GM18499 (cell line): ENCODE results near the gene TIPARP.

ENCODE experiments used
- ATAC-seq: cut with Tn5 transposase; IDR thresholded peaks from one replicate; pipeline ENCODE4 v1.9.1; 2021; ENCODE audit warnings: moderate number of reproducible peaks; ENCODE audit not compliant: insufficient read depth, unreplicated experiment

TIPARP gene

GRCh38 chr3:156675830-156676767 is 1.7 kb downstream of the TIPARP start:
- ATAC-seq = no peak

DNA sequence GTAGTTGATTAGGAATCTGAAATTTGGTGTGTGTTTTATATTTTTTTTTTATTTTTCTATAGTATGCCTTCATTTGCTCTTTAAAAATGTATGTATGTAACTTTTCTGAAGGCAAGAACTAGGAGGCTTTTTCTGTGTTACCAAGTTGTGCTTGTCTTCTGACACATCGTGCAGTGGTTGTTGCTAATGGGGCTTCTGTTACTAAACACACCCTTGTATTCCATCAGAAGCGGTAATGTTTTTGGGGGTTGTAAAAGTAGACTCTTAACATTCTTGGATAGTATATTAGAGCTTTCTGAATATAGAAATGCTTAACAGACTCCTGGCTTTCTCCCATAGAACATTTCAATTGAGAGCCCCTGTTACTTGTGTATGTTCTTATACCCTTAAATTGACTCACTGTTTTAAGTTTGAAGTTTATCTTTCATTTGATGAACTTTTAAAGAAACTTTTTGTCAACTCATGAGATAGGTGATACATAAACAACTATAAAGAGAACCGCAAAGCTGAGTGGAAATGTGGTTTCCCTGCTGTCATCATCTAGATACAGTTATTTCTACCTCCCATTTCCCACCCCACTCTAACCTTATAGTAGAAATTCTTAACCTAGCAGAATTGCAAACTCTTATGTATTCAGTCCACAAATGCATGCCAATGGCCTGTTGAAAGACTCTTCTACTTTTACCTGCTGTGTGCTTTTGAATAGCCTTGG is 2.5 kb downstream of the TIPARP start:
- no peak for ATAC-seq

- ATAC-seq = no peak
These were observed 3.1 kb downstream of the TIPARP start for GRCh38 chr3:156677536-156677935.

DNA sequence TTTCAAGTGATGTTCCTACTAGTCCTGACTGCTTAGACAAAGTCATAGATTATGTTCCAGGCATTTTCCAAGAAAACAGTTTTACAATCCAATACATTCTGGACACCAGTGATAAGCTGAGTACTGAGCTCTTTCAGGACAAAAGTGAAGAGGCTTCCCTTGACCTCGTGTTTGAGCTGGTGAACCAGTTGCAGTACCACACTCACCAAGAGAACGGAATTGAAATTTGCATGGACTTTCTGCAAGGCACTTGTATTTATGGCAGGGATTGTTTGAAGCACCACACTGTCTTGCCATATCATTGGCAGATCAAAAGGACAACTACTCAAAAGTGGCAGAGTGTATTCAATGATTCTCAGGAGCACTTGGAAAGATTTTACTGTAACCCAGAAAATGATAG is 3.8 kb downstream of the TIPARP start:
- ATAC-seq = no peak

- no peak for ATAC-seq
These were observed 6.0 kb downstream of the TIPARP start for GRCh38 chr3:156680243-156680914.

DNA sequence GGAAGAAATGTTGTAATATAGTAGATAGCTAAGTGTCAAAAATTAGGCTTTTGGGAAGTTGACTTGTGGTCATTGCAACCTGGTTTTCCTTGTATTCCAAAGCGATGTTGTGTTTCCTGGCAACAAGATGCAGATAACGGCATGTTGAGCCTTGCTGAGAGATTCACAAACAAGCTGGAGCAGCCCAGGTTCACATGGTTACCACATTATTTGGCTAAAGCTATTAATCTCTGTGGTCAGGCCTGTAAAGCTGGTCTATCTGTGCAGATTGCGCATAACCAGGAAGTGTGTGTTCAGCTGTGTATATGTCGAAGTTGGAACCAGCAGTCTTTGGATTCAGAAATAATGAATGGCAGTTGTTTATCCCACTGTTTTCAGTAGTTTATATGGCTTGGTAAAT is 6.6 kb downstream of the TIPARP start:
- peak; percentile 54 for ATAC-seq

GRCh38 chr3:156682501-156682900 is 8.1 kb downstream of the TIPARP start:
- no peak for ATAC-seq

DNA sequence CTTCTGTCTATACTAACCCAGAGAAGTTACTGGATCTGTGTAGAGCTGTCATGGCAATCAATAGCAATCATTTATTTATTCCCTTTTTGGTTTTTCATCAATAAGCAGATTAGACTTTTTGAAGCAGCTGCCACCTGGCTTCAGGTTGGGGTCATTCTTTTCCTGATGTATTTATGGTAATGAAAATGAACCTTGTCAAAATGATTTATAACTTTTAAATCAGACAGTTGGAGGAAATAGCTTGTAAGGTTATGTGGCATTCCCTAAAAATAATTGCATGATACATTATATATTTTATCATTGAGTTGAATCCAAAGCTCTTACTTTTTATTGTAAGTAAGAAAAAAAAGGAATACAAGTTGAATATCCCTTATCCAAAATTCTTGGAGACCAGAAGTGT is 8.6 kb downstream of the TIPARP start:
- ATAC-seq = no peak

GRCh38 chr3:156685198-156685597 is 10.8 kb downstream of the TIPARP start:
- ATAC-seq = no peak

DNA sequence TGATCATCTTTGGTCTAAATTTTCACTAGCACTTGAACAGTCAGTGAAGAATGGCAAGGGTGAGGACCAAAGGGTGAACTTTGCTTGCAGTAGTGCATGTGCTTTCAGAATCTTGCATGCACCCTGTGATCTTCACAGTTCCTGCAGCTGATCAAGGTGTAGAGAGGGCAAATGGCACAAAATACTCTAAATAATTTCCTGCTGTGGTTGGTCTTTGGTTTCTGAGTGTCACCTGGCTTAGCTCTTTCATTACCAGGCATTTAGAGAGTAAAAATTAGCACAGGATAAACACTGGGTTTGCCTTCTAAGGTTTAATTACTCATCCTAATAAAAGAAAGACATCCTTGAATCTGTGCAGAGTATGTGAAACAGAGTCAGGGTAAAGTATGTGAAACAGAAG is 11.4 kb downstream of the TIPARP start:
- no peak for ATAC-seq

DNA sequence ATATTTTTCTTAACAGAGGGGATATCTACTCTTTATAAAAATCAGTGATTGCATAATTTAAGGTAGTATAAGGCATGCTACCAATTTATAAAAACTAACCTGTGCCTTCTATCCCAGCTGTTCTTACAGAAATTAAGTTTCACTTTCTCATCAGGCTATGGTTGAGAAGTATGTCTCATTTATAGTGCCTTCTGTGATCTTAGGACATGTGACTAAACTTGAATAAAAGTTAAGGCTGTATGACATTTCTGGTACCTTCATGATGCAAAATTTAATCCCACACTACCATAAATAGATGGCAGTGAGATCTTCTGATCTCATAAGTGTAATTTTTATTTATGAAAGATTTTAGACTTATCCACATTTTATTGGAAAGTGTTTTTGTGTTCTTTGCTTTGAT is 12.6 kb downstream of the TIPARP start:
- ATAC-seq = no peak

- no peak for ATAC-seq
These were observed 14.5 kb downstream of the TIPARP start for GRCh38 chr3:156688632-156689452.

DNA sequence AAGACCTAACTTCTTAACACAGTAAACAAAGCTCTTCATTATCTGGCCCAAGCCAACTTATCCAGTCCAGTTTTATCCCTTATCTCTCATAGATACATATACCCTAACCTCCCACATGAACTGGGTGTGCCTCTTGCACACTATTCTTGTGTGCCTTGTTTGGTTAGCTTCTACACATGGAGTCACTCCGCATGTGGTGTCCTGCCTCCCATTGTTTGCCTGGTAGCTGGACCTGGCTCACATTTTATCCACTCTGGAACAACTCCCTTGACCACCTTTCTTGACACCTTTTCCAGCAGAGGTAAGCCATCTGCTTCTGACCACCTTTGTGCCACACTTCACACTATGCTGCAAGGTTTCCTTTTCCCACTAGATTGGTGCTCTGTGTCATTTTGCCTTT is 15.2 kb downstream of the TIPARP start:
- ATAC-seq = no peak

DNA sequence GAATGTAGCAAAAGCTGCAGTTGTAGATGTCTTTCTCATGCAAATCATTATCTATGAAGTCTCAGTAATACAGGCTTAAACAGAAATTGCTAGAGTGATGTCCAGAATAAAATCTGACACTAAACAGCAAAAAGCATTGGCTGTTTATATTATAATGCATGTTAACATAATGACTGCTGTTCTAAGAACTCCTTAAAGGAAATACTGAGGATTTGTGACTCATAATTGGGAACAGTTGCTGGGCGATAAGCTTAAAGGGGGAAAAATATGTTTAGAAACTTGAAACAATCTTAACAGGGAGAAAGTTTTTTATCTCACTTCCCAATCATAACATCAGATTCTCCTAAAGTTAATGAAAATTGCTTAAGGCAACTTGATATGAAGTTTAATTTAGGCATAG is 17.5 kb downstream of the TIPARP start:
- ATAC-seq = no peak

GRCh38 chr3:156693166-156693565 is 18.8 kb downstream of the TIPARP start:
- ATAC-seq = no peak

DNA sequence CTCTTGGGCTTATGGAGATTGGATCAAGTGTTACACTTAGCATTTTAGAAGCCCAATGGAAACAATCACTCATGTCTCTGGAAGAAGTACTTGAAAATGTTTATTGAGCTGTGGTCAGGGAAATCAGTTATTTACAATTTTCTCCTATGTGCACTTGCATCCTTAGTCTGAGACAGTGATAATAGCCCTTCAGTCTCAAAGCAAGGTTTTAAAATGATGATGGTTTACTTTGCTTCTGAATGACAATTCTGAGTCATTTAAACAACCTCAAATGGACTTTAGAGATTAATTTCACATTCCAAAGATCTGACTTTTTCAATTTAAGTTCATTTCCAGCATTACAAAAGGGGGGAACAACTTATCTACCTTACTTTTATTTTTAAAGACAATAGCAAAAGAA is 20.1 kb downstream of the TIPARP start:
- no peak for ATAC-seq

GRCh38 chr3:156702367-156702766 is 28.0 kb downstream of the TIPARP start:
- no peak for ATAC-seq

DNA sequence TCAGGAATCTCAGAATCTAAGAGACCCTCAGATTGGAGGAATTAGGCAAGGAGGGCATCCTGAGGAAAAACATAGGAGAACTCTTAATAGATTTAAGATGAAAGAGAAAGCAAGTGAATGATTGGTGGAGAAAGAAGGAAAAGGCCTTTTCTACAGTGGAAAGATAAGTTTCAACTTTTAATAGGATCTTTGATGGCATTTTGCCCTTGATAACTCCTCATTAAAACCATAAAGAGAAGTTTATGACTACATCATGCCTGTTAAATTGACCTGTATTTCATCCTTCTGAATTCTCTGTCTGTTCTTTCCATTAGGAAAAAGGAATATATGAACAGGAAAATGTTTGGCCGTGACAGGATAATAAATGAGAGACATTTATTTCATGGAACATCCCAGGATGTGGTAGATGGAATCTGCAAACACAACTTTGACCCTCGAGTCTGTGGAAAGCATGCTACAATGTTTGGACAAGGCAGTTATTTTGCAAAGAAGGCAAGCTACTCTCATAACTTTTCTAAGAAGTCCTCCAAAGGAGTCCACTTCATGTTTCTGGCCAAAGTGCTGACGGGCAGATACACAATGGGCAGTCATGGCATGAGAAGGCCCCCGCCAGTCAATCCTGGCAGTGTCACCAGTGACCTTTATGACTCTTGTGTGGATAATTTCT is 30.1 kb downstream of the TIPARP start:
- ATAC-seq = no peak

DNA sequence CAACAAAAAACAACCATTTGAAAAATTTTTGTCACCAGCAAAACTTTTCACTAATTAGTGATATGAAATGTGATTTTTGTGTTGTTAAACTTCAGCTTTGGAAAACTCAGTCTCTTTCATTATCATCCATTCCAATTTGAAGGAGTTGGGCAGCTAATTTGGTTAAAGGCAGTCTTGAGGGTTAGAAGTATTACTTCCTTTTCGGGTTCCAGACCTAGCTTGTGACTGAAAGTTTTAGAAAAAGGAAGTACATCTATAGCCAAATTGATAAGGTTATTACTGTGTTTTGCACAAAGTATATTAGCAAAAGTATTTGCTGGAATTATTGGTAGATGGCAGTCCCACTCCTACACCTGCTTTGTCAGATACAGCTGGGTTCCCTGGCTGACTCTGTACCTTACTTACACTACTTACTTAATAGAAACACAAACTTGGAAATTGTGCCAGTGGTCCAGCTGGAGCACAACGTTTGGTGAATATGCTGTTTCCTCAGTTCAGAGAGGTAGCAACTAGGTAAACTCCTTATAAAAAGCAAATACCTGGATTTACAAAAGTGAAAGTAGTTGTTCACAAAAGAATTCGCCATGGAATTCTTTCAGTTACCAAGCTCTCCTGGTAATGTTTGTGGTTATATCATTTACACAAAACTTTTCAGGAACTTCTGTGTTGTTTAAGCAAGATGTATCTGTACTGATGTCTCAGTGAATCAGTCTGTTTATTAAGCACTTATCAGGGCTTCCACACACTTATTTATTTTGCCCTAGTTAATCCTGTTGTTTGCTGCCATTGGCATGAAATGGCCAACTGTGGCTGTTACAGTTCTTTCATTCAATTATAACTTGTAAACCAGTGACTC is 31.6 kb downstream of the TIPARP start:
- ATAC-seq = peak; percentile 74
